KMS-11 (cell line): Measurements from ENCODE around the gene WWC1.
"Not testable (repeated sequence)": the region's sequence is repeated elsewhere in the genome, so short reads cannot be mapped to it uniquely, and the experiment has no call there.

Source experiments
- H2AFZ ChIP-seq: fragments of 200-600 bp; sonication (generic); 2 replicates; pipeline ENCODE4 v1.6.1; 2016; ENCODE audit warnings: antibody characterized with exemption, mixed run types, low read depth
- H3K27ac ChIP-seq: fragments of 200-600 bp; sonication (generic); 2 replicates; pipeline ENCODE4 v1.6.1; 2016; ENCODE audit warnings: mild to moderate bottlenecking, mixed run types
- H3K27me3 ChIP-seq: fragments of 200-600 bp; sonication (generic); 2 replicates; pipeline ENCODE4 v1.6.1; 2017; ENCODE audit warnings: mild to moderate bottlenecking, low read depth, mixed run types, moderate library complexity; ENCODE audit not compliant: insufficient read depth
- H3K36me3 ChIP-seq: fragments of 200-600 bp; sonication (generic); 2 replicates; pipeline ENCODE4 v1.6.1; 2017; ENCODE audit warnings: mild to moderate bottlenecking, mixed run types; ENCODE audit not compliant: insufficient read depth
- H3K4me1 ChIP-seq: fragments of 200-600 bp; sonication (generic); 2 replicates; pipeline ENCODE4 v1.6.1; 2016; ENCODE audit warnings: mild to moderate bottlenecking, low read depth, mixed run types; ENCODE audit not compliant: poor library complexity, severe bottlenecking
- H3K4me2 ChIP-seq: fragments of 200-600 bp; sonication (generic); 2 replicates; pipeline ENCODE4 v1.7.0; 2016; ENCODE audit warnings: mild to moderate bottlenecking, mixed run types
- H3K4me3 ChIP-seq: fragments of 200-600 bp; sonication (generic); IDR thresholded peaks from 2 replicates; pipeline ENCODE4 v1.6.1; 2017; ENCODE audit warnings: low read depth, low read length, mixed read lengths; ENCODE audit not compliant: insufficient read depth
- H3K79me2 ChIP-seq: fragments of 200-600 bp; sonication (generic); 2 replicates; pipeline ENCODE4 v1.6.1; 2016; ENCODE audit warnings: low read depth, mixed run types; ENCODE audit not compliant: insufficient read depth
- H3K9ac ChIP-seq: fragments of 200-600 bp; sonication (generic); 2 replicates; pipeline ENCODE4 v1.6.1; 2016; ENCODE audit warnings: mild to moderate bottlenecking, mixed run types
- H4K20me1 ChIP-seq: fragments of 200-600 bp; sonication (generic); 2 replicates; pipeline ENCODE4 v1.6.1; 2016; ENCODE audit warnings: mild to moderate bottlenecking, mixed run types; ENCODE audit not compliant: insufficient read depth
- CTCF ChIP-seq: fragments of 200-600 bp; sonication (generic); conservative IDR thresholded peaks from 2 replicates; pipeline ENCODE4 v1.6.1; 2017; ENCODE audit warnings: low read depth, mild to moderate bottlenecking, antibody characterized with exemption, low read length, moderate library complexity, mixed read lengths

WWC1 gene

GRCh38 chr5:168432903-168433302 lies 141.5 kb downstream of the WWC1 start:
- H3K4me1 ChIP-seq, result no peaks in the 10 kb centered on the region
- H3K36me3 ChIP-seq, result no peaks in the 10 kb centered on the region
- H4K20me1 ChIP-seq, result no peaks in the 10 kb centered on the region
- no peak overlapping the region for H3K4me2 ChIP-seq
- no peak overlapping the region for H3K27ac ChIP-seq
- no peak overlapping the region for H2AFZ ChIP-seq
- no peak overlapping the region for H3K4me3 ChIP-seq
- H3K9ac ChIP-seq, result no peak overlapping the region
- TF ChIP-seq CTCF, result no peak
- H3K27me3 ChIP-seq, result no peaks in the 10 kb centered on the region
- no peaks in the 10 kb centered on the region for H3K79me2 ChIP-seq

- H3K4me1 ChIP-seq, result no peaks in the 10 kb centered on the region
- H2AFZ ChIP-seq, result no peak overlapping the region
- H4K20me1 ChIP-seq, result no peaks in the 10 kb centered on the region
- no peak overlapping the region for H3K27ac ChIP-seq
- H3K4me3 ChIP-seq, result no peak overlapping the region
- no peaks in the 10 kb centered on the region for H3K36me3 ChIP-seq
- no peaks in the 10 kb centered on the region for H3K27me3 ChIP-seq
- no peak overlapping the region for H3K4me2 ChIP-seq
- TF ChIP-seq CTCF, result no peak
- no peaks in the 10 kb centered on the region for H3K79me2 ChIP-seq
- no peak overlapping the region for H3K9ac ChIP-seq
Observed at GRCh38 chr5:168434001-168434400, 142.6 kb downstream of the WWC1 start.

GRCh38 chr5:168434746-168435321 lies 143.4 kb downstream of the WWC1 start:
- no peak overlapping the region for H2AFZ ChIP-seq
- no peaks in the 10 kb centered on the region for H3K79me2 ChIP-seq
- H3K27me3 ChIP-seq, result no peaks in the 10 kb centered on the region
- no peaks in the 10 kb centered on the region for H3K36me3 ChIP-seq
- H3K4me3 ChIP-seq, result no peak overlapping the region
- H3K4me2 ChIP-seq, result no peak overlapping the region
- no peak overlapping the region for H3K9ac ChIP-seq
- no peak overlapping the region for H3K27ac ChIP-seq
- no peak for TF ChIP-seq CTCF
- H4K20me1 ChIP-seq, result no peaks in the 10 kb centered on the region
- H3K4me1 ChIP-seq, result no peaks in the 10 kb centered on the region

GRCh38 chr5:168435340-168435739 lies 143.9 kb downstream of the WWC1 start:
- H3K27me3 ChIP-seq, H4K20me1 ChIP-seq, H3K4me2 ChIP-seq, H2AFZ ChIP-seq, H3K27ac ChIP-seq, H3K9ac ChIP-seq, H3K79me2 ChIP-seq, H3K36me3 ChIP-seq, H3K4me3 ChIP-seq, H3K4me1 ChIP-seq: not testable (repeated sequence)

- no peaks in the 10 kb centered on the region for H3K4me1 ChIP-seq
- H3K27me3 ChIP-seq, result no peaks in the 10 kb centered on the region
- H3K9ac ChIP-seq, result no peak overlapping the region
- no peak overlapping the region for H3K4me3 ChIP-seq
- no peaks in the 10 kb centered on the region for H3K36me3 ChIP-seq
- no peak overlapping the region for H2AFZ ChIP-seq
- H4K20me1 ChIP-seq, result no peaks in the 10 kb centered on the region
- no peaks in the 10 kb centered on the region for H3K79me2 ChIP-seq
- no peak overlapping the region for H3K27ac ChIP-seq
- no peak overlapping the region for H3K4me2 ChIP-seq
- no peak for TF ChIP-seq CTCF
Observed at GRCh38 chr5:168438349-168438748, 146.9 kb downstream of the WWC1 start.
